ENCODE data around the gene TCTN1.
"Not testable (repeated sequence)": the region's sequence is repeated elsewhere in the genome, so short reads cannot be mapped to it uniquely, and the experiment has no call there.

The TCTN1 gene

GRCh38 chr12:110613771-110614684, at the start of gene TCTN1:
TCTN1 (plus strand) TSS chr12:110614129; CDS start chr12:110614183, 54 bp downstream.
- peak; percentile 81 for DNase-seq

DNA sequence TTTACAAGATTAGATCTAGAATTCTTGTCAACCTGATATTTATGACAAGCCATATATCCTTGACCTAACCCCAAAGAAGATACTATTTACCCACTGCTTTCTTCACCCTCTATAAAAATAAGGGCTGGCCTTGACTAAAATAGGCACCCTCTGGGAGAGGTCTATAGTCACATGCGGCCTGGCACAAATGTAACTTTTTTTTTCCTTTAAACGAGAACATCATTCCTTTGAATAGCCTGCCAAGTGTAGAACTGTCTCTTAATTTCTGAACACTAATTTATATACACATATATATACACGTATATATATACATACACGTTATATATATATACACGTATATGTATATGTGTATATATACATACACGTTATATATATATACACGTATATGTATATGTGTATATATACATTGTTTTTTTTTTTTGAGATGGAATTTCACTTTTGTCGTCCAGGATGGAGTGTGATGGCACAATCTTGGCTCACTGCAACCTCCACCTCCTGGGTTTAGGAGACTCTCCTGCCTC, 49.4 kb upstream of the TCTN1 start:
- no peak for DNase-seq

DNA sequence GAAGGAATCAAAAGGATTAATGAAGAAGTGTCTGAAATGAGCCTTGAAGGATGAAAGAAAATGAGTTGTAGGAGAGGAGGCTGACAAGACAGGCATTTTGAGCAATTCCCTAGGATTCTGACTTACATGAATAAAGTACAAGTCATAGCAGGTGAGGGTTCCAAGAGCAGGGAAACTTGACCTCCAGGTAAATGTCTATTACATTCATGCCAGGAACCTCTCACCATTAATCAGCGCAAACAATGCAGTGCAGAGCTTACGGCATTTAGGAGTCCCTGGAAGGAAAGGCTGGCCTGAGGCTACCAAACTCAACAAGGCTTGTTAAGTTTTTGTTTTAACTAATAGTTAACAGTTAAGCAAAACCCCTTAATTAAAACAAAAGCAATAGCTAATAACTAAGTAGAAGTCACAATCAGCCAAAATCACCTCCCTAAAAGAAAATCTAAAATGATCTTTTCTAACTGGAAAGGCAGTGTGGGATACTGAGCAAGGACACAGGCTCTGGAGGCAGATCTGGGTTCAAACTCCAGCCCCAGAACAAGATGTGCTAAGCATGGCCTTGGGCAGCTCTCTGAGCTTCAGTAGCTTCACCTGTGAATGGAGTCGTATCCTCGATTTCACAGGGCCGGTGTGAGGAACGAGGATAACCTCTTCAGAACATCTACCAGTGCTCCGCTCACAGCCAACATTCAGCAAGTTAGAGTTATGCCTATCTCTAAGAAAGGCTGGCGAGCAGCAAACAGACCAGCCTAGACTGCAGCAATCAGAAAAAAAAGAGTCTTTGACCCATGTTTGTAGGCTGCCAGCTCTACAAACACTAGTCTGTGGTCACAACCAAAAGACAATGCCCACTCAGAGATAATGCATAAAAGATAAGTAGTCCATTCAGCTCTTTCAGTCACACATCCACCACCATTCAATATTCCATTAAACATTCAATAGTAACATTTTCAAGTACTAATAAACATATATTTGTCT, 47.7 kb upstream of the TCTN1 start:
- DNase-seq, result no peak

DNA sequence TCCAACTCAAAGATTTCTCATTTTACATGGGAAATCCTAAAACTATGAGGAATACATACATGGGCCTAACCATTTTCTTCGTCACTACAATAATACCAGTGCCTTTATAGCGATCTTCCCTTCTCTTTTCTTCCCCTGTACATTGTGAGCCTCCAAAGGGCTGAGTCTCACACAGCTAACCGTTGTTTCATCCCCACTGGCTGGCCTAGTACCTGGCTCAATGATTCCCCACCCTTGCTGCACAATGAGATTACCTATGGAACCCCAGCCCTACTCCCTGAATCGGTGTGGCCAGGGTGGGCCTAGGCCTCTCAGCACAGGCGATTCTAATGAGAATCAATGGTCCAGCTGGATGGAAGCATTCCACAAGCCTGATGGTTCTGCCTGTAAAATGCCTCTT, 46.9 kb upstream of the TCTN1 start:
- no peak for DNase-seq

- DNase-seq, result no peak
Measured at GRCh38 chr12:110568752-110569151, 45.2 kb upstream of the TCTN1 start.

DNA sequence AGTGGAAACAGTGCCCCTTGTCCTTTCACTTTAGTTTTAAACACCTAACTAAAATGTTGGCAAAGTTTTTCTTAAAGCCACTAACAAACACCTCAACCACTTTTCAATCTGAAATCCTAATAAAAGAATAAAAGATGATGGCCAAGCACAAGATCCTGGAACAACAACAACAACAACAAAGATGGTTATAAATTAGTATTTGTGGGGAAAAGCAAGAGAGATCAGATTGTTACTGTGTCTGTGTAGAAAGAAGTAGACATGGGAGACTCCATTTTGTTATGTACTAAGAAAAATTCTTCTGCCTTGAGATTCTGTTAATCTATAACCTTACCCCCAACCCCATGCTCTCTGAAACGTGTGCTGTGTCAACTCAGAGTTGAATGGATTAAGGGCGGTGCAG, 44.1 kb upstream of the TCTN1 start:
- not testable (repeated sequence) for DNase-seq

DNA sequence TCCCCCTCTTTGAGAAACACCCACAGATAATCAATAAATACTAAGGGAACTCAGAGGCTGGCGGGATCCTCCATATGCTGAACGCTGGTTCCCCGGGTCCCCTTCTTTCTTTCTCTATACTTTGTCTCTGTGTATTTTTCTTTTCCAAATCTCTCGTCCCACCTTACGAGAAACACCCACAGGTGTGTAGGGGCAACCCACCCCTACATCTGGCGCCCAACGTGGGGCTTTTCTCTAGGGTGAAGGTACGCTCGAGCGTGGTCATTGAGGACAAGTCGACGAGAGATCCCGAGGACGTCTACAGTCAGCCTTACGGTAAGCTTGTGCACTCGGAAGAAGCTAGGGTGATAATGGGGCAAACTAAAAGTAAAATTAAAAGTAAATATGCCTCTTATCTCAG, 43.1 kb upstream of the TCTN1 start:
- DNase-seq, result not testable (repeated sequence)

DNA sequence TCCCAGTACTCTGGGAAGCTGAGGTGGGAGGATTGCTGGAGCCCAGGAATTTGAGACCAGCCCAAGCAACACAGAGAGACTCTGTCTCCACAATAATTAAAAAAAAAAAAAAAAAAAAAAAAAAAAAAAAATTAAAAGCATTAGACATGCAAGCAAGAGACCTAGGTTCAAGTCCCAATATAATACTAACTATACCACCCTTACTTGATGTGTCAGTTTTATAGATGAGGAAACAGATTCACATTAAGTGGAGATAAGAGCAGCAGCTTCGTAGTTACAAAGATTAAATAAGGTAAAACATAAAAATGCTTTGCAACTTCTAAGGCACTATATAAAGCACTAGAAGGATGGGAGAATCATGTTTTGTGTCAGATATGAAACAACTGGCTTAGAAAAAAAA, 39.9 kb upstream of the TCTN1 start:
- no peak for DNase-seq

DNA sequence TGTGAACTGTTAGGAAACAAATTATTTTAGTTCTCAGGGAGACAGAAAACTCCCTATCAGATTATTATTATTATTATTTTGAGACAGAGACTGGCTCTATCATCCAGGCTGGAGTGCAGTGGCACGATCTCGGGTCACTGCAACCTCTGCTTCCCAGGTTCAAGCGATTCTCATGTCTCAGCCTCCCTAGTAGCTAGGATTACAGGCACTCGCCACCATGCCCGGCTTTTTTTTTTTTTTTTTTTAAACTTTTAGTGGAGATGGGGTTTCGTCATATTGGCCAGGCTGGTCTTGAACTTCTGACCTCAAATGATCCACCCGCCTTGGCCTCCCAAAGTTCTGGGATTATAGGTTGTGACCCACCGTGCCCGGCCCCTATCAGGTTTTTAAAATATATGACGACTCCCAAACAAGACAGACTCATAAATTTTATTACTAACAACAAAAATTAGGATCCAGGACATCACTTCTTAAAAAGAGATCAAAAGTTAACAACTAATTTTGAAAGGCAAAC, 39.2 kb upstream of the TCTN1 start:
- not testable (repeated sequence) for DNase-seq

DNA sequence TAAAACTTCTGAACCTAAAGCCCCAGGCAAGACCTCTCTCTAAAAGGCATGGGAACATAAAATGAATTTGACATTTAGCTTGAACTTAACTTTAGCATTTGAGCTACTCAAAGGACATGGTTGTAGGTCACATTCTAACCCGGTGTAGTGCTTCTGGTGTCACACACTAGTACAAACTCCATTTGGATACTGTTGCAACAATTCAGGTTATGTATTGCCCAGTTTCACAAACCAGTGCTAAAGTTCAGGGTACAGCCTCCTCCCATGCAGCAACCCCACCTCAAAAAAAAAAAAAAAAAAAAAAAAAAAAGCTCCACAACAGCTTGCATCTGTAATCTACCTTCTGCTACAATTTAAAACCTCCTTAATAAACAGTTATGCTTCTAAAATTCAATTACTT, 38.6 kb upstream of the TCTN1 start:
- no peak for DNase-seq

DNA sequence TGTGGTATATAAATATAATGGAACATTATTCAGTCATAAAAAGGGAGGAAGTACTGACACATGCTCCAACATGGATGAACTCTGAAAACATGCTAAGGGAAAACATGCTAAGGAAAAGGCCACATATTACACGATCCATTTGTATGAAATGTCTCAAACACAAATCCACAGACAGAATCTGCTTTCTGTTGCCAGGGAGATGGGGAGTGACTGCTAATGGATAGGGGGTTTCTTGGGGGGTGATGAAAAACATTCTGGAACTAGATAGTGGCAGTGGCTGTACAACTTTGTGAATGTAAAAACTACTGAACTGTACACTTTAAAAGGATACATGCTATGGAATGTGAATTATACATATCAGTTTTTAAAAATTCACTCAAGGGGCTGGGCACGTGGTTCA, 37.4 kb upstream of the TCTN1 start:
- DNase-seq, result no peak

DNA sequence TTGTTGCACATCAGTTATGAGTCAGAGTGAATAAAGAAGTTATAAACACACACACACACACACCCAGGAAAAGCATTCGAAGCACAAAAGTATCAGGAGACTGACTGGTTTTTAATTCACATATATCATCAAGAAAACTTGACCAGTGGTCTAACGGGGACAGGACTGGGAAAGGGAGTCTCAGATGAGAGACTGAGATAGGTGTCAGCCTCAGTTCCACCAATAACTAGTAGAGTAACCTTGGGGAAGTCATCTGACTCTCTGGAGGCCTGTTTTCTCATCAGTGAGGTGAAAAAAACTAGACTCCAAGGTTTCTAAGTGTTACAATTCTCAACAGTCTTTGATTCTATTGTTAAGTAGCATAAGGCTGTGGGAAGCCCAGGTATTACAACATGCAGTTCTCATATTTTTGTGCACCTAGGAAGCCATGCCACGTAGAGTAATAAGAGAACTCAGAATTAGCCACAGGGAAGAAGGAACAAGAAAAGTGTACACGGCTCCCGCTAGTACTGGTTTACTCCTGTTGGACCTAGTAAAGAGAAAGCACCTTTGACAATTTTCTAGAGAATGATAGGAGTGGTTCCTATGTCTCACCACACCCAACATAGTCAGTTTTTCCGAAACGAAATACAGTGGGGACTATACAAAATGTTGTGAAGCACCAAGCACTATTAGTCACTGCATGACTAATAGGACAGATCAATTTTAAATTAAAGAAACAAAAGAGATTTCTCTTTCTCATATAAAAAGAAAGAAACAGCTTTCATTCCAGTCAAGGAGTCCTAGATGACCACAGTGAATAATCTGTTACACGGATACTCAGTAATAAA, 35.9 kb upstream of the TCTN1 start:
- DNase-seq, result no peak

DNA sequence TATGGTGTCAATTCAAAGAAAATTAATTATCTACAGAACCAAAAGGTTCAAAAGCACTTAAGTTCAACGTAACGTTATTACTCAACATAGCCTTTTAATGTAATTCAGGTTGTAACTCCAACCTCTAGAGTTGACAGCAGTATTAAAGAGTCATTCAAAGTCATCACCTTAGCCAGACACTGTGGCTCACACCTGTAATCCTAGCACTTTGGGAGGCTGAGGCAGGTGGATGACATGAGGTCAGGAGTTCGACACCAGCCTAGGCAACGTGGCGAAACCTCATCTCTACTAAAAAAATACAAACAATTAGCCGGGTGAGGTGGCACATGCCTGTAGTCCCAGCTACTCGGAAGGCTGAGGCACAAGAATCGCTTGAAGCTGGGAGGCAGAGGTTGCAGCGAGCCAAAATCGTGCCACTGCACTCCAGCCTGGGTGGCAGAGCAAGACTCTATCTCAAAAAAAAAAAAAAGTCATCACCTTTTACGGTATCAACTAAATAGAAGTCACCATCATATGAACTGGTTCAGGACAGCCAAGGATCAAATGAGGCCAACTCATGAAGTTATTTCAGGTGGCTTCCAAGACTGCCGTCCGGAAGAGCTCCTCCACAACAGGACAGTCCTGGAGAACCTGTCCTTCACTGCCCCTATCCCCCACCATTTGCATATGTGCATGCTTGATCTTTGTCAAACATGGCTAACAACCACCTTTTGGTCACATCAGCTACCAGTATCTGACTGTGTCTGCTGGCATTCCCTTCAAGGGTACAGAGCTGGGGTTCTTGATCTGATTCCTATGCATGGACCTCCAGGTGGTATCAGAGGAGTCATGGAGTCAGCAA, 35.0 kb upstream of the TCTN1 start:
- no peak for DNase-seq

DNA sequence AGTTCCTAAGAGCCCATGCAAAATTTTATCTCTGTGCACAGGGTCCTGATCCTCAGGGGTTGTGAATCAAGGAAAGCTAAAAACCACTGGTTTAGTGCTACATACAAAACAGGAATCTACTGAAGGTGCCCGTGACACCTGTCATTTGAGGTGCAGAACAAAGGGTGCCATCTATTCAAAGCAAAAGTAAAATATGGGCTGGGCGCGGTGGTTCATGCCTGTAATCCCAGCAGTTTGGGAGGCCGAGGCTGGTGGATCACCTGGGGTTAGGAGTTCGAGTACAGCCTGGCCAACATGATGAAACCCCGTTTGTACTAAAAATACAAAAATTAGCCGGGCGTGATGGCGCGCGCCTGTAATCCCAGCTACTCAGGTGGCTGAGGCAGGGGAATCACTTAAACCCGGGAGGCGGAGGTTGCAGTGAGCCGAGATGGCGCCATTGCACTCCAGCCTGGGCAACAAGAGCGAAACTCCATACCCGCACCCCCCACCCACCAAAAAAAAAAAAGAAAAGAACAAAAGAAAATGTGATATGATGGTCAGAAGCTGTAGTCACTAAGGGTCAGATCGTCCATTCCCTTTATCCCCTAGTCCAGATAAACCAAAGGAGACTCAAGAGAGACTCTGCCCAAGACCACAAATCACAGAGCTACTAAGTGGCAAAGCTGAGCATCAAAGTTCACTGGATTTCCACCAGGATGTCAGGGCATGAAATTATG, 34.2 kb upstream of the TCTN1 start:
- no peak for DNase-seq

DNA sequence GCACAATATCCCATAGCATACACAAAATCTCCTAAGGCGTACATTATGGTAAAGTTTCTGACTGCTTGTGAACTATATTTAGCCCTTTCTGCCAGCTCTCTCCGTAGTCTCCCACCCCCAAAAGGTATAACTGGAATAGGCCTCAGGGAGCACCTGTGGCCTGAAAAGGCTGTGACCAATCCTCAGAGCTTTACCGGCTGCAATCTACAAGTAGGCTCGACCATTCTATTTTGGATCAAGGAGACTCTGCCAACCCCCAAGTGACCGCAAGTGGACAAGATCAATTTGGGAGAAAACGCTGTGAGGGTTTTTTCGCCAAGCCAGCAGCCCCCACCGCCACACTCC, 32.0 kb upstream of the TCTN1 start:
- no peak for DNase-seq

DNA sequence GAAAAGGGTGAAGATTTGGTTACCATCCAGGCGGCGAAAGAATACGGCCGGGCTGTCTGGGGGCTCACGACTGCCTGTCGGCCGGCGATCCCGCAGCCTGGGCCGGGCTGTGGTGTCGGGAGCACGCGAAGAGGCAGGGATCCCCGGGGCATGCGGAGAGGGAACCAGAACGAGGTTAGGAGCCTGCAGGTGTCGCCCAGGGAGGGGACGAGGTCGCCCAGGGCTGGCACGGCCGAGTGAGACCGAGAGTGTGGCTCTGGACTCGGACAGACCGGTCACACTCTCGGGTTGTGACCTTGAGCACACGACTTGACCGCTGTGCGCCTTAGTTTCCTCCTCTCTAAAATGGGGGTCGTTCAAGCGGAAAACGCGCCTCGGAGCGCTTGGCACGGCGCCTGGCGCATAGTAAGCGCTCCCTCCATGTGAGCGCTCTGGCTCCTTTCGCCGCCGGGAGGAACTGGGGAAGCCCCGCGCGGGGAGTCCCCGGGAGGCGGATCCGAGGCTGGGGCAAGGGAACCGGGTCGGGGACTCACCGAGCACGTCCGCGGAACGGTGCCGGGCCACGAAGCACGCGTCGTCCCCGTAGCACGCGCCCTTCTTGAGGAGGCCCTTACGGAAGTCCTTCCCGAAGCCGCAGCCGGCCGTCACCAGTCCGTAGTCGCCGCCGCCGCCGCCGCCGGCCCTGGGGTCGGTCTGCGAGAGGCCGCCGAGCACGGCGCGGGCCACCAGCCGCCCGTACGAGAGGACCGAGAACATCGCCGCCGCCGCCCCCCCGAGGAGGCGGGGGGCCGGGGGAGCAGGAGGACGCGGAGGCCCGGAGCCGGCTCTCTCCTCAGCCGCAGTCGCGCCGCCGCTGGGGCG, 31.4 kb upstream of the TCTN1 start:
- DNase-seq, result no peak

DNA sequence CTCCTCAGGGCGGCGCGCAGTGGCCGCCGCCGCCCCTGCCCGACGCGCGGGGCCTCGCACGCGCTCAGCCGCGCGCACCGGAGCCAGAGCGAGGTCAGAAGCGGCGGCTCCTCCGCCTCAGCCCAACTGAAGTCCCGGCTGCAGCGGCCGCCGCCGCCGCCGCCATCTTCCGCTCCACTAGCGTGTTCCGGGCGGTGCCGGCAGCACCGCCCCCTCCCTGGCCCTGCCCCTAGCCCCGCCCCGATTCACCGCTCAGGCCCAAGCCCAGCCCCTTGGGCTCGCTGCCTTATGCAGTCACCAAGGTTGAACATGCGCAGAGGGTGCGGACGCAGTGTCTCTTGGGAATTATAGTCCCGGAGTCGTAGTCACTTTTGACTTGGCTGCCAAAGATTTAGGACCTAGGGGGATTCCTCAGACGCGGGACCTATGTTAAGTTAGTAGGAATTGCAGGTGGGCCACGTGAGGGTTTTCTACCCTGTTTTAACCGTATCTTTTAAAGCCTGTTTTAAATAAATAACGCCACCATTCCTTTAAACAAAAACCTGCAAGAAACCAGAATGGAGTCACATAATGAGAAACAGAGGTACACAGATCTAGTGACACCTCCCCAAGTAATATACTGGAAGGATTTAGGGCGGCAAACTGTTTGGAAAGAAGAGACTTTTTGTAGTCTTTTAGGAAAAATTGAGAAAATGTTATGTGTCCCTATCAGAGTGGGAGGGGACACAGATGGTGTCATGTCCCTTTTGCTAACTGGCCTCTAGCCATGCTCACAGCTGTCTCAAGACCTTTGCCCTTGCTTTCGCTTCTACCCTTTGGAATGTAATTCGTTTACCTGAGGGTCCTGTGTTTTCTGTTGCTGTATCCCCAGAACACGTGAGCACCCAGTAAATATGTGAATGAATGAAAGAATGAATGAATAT, 30.5 kb upstream of the TCTN1 start, which contains the start of gene PPTC7:
PPTC7 (minus strand) TSS at position 182 of the 923 bp plus-strand sequence. CDS start 287 bp downstream, outside the sequence.
- peak; percentile 89 for DNase-seq

- DNase-seq, result no peak
Measured at GRCh38 chr12:110585231-110585799, 28.6 kb upstream of the TCTN1 start.

All from DMS79 (cell line).